GM21423 (cell line): Measurements from ENCODE around the gene GPBAR1.
"Not testable (repeated sequence)": the region's sequence is repeated elsewhere in the genome, so short reads cannot be mapped to it uniquely, and the experiment has no call there.

Experiments
- ATAC-seq: cut with Tn5 transposase; IDR thresholded peaks from one replicate; pipeline ENCODE4 v1.9.1; 2021; ENCODE audit warnings: mild to moderate bottlenecking, moderate library complexity; ENCODE audit not compliant: unreplicated experiment

Gene GPBAR1

GRCh38 chr2:218266316-218266979 lies 5.6 kb downstream of the GPBAR1 start:
- ATAC-seq = no peak

- no peak for ATAC-seq
Measured at GRCh38 chr2:218267259-218267658, 6.4 kb downstream of the GPBAR1 start.

DNA sequence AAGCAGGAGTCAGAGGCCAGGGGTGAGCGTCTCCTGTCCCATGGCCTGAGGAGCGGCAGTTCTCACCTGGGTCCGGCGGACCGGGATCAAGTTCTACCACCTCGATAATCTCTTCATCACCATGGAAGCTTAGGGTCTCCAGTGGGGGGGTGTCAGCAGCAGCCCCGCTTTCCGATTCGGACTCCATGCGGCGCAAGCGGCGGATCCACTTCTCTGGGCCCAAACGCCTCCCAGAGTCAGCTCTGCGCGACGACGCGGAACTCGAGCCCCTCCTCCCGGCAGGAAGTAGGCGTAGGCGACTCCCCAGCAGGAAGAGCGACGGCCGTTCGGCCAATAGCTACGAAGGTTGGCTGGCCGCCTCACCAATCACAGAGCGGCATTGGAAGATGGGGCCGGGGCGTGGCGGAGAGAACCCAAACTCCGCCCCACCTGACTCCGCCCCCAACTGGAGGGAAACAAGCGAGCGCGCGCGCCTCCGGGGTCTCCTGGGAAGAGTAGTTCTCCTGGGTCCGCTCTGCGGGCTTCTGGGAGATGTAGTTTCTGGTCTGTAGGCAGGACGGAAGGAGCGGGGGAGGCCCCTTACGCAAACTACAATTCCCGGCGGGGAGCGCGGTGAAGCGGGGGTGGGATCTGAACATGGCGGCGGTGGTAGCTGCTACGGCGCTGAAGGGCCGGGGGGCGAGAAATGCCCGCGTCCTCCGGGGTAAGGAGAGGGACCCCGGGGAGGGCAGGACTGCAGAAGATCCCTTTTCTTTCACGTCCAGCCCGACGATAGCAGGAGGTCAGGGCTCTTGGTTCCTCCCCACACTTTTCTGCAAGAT lies 9.3 kb downstream of the GPBAR1 start, which contains the start of the genes AAMP and PNKD:
AAMP (minus strand) TSS at position 238 of the 821 bp plus-strand sequence; CDS start at position 187, 51 bp downstream.
PNKD (plus strand) TSS at position 620 of the 821 bp plus-strand sequence; CDS start at position 637, 17 bp downstream.
- ATAC-seq = peak; percentile 89

- ATAC-seq = no peak
Measured at GRCh38 chr2:218270721-218271486, 10.1 kb downstream of the GPBAR1 start.

DNA sequence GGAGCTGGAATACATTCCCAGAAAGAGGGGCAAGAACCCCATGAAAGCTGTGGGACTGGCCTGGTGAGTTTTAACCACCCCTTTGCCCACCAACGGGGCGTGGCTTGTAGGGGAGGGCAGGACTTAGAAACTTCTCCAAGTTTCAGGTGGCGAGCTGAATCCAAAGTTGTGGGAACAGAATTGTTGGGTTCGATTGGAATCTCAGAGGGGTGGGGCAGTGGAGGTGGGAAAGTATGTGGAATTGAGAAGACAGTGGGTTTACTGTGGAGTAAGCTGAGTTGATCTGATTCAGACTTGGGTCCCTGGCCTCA lies 10.6 kb downstream of the GPBAR1 start:
- ATAC-seq = no peak

GRCh38 chr2:218271865-218272530 lies 11.2 kb downstream of the GPBAR1 start:
- ATAC-seq = no peak

GRCh38 chr2:218272531-218273212 lies 11.9 kb downstream of the GPBAR1 start:
- no peak for ATAC-seq

DNA sequence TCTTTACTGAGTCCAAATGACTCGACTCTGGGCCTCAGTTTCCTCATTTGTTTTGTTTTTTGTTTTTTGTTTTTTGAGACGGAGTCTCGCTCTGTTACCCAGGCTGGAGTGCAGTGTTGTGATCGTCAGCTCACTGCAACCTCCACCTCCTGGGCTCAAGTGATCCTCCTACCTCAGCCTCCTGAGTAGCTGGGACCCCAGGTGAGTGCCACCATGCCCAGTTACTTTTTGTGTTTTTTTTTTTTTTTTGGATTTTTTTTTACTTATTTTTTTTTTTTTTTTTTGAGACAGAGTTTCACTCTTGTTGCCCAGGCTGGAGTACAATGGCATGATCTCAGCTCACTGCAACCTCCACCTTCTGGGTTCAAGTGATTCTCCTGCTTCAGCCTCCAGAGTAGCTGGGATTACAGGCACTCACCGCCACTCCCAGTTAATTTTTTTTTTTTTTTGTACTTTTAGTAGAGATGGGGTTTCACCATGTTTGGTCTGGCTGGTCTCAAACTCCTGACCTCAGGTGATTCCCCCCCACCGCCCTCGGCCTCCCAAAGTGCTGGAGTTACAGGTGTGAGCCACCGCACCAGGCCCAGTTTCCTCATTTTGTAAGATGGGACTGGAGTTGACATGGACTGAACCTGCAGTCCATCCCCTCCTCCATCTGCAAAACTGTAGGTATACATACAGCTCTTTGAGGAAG lies 12.5 kb downstream of the GPBAR1 start:
- not testable (repeated sequence) for ATAC-seq

GRCh38 chr2:218273908-218274249 lies 13.1 kb downstream of the GPBAR1 start:
- no peak for ATAC-seq

- no peak for ATAC-seq
Measured at GRCh38 chr2:218274586-218274985, 13.8 kb downstream of the GPBAR1 start.

DNA sequence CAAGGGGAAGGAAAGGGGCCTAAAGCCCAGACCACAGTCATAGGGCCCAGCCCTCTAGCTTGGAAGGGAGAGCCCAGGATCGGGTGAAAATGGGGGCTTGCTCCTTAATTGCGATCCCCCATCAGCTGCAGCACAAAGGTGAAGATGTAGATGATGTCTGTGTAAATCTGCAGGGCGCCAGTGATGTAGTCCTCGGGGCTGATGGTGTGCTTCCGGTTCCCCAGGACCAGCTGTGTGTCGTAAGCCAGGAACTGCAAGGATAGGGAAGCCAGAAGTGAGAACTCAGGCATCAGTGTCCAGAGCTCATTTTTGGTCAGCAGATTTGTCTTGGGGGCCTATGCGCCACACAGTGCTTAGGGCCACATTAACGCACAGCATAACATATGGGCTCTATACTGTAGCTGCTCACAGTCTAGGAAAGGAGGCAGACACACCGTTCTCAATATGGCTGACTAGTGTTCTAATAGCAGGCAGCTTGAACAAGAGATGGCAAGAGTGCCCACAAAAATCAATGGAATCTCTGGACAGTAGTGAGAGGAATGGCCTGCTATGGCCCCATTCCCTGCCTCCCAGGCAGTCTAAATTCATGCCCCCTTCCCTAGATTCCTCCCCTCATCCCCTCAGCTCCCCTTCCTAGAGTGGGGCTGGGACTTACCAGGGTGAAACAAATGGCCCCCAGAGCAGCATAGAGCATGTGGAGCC lies 14.7 kb downstream of the GPBAR1 start:
- no peak for ATAC-seq

DNA sequence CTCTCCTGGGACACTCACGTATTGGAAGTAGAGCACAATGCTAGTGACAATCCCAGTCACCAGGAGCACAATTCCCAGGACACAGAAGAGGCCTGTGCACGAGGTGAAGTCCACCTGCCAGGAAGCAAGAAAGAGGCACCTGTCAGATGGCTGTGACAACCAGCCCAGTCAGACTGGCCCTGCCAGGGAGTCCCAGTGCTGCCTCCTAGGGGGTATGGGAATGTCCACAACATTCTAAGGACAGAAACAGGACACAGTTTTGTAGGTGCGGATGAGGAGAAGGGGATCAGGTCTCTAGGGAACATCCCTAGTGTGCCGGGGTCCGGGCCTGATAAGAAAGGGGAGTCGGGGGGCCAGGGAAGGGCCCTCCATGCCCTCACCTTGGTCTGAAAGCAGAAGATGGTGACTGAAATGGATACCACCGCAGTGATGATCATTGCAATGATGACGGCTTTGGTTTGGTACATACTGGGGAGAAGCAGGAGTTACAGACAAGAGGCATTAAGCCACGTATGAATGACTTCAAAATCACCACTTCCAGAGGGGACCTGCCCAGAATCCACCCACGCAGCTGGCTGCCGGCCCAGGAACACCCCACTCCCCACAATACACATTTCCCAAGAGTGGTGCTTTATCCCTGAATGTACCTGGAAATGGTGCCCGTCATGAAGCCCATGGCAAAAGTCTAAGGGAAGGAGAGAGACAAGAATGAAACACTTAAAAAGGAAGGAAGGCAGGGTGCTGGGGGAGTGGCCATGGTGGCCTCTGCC lies 16.4 kb downstream of the GPBAR1 start:
- no peak for ATAC-seq

- ATAC-seq = no peak
Measured at GRCh38 chr2:218277921-218278320, 17.1 kb downstream of the GPBAR1 start.

GRCh38 chr2:218278531-218279360 lies 17.9 kb downstream of the GPBAR1 start:
- no peak for ATAC-seq

- ATAC-seq = no peak
Measured at GRCh38 chr2:218280260-218280870, 19.6 kb downstream of the GPBAR1 start.

DNA sequence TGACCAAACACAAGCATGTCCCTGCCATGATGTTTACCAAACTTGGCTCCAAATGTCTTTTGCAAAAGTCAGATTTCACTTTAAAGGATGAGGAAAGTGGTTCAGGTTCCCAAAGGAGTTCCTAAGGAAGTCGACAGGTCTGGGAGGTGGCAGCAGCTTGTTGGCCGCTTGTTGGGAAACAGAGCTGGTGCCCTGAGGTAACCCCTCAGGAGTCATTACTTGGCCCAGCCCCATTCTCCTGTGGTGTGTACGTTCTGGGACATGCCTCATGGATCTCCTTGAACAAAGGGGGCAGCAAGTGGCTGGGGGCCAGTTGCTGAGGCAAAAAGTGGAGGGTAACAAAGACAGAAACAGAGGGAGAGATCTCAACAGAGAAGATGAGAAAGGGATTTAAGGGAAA lies 20.6 kb downstream of the GPBAR1 start:
- no peak for ATAC-seq
